Measurements from ENCODE around the gene DNAJC22.

- TF ChIP-seq CTCF (IDR thresholded peaks at IDR 0.05) (no peak), POLR2A (IDR thresholded peaks at IDR 0.05) (no peak)
Measured at GRCh38 chr12:49349266-49349665, 2.6 kb downstream of the DNAJC22 start.

Data from Peyer's patch (tissue), 4 donors.